GM12878 (cell line): ENCODE data around the gene TGFB1I1. TPM values are rescaled to one million over a fixed set of nuclear protein-coding genes. Genes with fewer than 3 reads are reported as not detected.

Experiments
- ATAC-seq: fragments of 200-7000 bp; cut with Tn5 transposase; 3 replicates; pipeline ENCODE4 v1.9.1; 2020; ENCODE audit warnings: mild to moderate bottlenecking, moderate library complexity
- BruUV-seq: library from RNA; stranded (reverse); fragments of 400-500 nt; replicated peaks from 2 replicates; lab custom pipeline; 2021; lab: Mats Ljungman, UMichigan
- CTCF ChIA-PET: fragments of 300-600 bp; sonication (Branson Sonifier 250); formaldehyde crosslinking; extraction: SDS; loops from one replicate; lab custom pipeline; 2021; ENCODE audit warnings: inconsistent platforms; lab: Yijun Ruan, JAX
- POLR2A ChIA-PET: fragments of 350-600 bp; formaldehyde crosslinking; extraction: SDS; loops from one replicate; lab custom pipeline; 2021; ENCODE audit warnings: inconsistent platforms; lab: Charles Lee
- RAD21 ChIA-PET: fragments of 300-600 bp; sonication (Branson Sonifier 250); formaldehyde crosslinking; loops from one replicate; lab custom pipeline; 2023; ENCODE audit warnings: antibody characterized with exemption; ENCODE audit not compliant: unreplicated experiment; lab: Charles Lee
- SMC1A ChIA-PET: fragments of 300-600 bp; sonication (Branson Sonifier 250); formaldehyde crosslinking; loops from one replicate; lab custom pipeline; 2023; ENCODE audit not compliant: unreplicated experiment, uncharacterized antibody; lab: Charles Lee
- DNase-seq: peaks from one replicate; pipeline ENCODE4 v3.0.0-alpha.2; 2011; ENCODE audit warnings: low read depth, low spot score
- FAIRE-seq: peaks from 3 replicates; lab custom pipeline; 2011; peaks lifted over from hg19 to GRCh38; lab: Jason Lieb, UNC
- H2AFZ ChIP-seq: 2 replicates; pipeline ENCODE4 v1.6.0; 2011; ENCODE audit warnings: low read depth, low read length, control low read depth; ENCODE audit not compliant: control insufficient read depth
- H3K27ac ChIP-seq: 2 replicates; pipeline ENCODE4 v1.5.1; 2011; ENCODE audit warnings: control low read depth; ENCODE audit not compliant: control insufficient read depth, insufficient read depth
- H3K27me3 ChIP-seq, 2 experiments: replicated peaks in 1 of 2; 2 replicates each; pipeline versions ENCODE4 v1.6.0 to v1.6.1; 2011; ENCODE audit warnings: low read length in 1 of 2; ENCODE audit not compliant: control insufficient read depth in 2 of 2, insufficient read depth in 2 of 2
- H3K36me3 ChIP-seq, 2 experiments: 2 replicates each; pipeline ENCODE4 v1.5.1; 2011; ENCODE audit warnings: low read length in 1 of 2; ENCODE audit not compliant: control insufficient read depth in 2 of 2, insufficient read depth in 2 of 2
- H3K4me1 ChIP-seq: 2 replicates; pipeline ENCODE4 v1.6.1; 2011; ENCODE audit warnings: mild to moderate bottlenecking, low read length, moderate library complexity, mixed read lengths; ENCODE audit not compliant: control insufficient read depth, insufficient read depth
- H3K4me2 ChIP-seq: 2 replicates; pipeline ENCODE4 v1.6.0; 2011; ENCODE audit warnings: control low read depth; ENCODE audit not compliant: control insufficient read depth, insufficient read depth
- H3K4me3 ChIP-seq: fragments of 200-600 bp; sonication (generic); 2 replicates; pipeline ENCODE4 v1.5.1; 2016
- H3K79me2 ChIP-seq: 2 replicates; pipeline ENCODE4 v1.6.0; 2011; ENCODE audit warnings: low read length; ENCODE audit not compliant: control insufficient read depth, insufficient read depth
- H3K9ac ChIP-seq: 2 replicates; pipeline ENCODE4 v1.8.0; 2011; ENCODE audit warnings: low read length, control low read depth, mixed read lengths; ENCODE audit not compliant: control insufficient read depth, insufficient read depth
- H3K9me3 ChIP-seq: replicated peaks from 3 replicates; pipeline ENCODE4 v1.5.1; 2011; ENCODE audit warnings: mild to moderate bottlenecking, low read length; ENCODE audit not compliant: control insufficient read depth, insufficient read depth
- H4K20me1 ChIP-seq: 2 replicates; pipeline ENCODE4 v1.6.0; 2011; ENCODE audit not compliant: control insufficient read depth, insufficient read depth
- GABPA ChIP-seq: IDR thresholded peaks from 2 replicates; pipeline ENCODE4 v1.6.1; 2014; ENCODE audit warnings: antibody characterized with exemption, low read depth, mild to moderate bottlenecking, inconsistent platforms
- IRF3 ChIP-seq: fragments of 450-650 bp; IDR thresholded peaks from 2 replicates; pipeline ENCODE4 v1.6.1; 2014; ENCODE audit warnings: mild to moderate bottlenecking
- NR2C2 ChIP-seq: IDR thresholded peaks from 2 replicates; pipeline ENCODE4 v1.6.1; 2011; ENCODE audit warnings: borderline replicate concordance, low read depth; ENCODE audit not compliant: control insufficient read depth, insufficient read length
- RAD21 ChIP-seq: IDR thresholded peaks from 2 replicates; pipeline ENCODE4 v1.6.1; 2011; ENCODE audit warnings: mild to moderate bottlenecking, low read depth, low read length, moderate library complexity; ENCODE audit not compliant: insufficient read depth
- SKIL ChIP-seq: fragments of 450-650 bp; IDR thresholded peaks from 2 replicates; pipeline ENCODE4 v1.6.1; 2017; ENCODE audit warnings: mild to moderate bottlenecking, low read depth, inconsistent platforms; ENCODE audit not compliant: poor library complexity, severe bottlenecking
- SRF ChIP-seq, 2 experiments: IDR thresholded peaks; 2 replicates each; pipeline ENCODE4 v1.6.1; 2011; ENCODE audit warnings: low read depth in 2 of 2, low read length in 2 of 2, mild to moderate bottlenecking in 1 of 2, moderate library complexity in 1 of 2
- WGBS: methylation state at CpG from one replicate; pipeline ENCODE4 v1.1.6; 2016; ENCODE audit warnings: low lambda C conversion rate; ENCODE audit not compliant: insufficient replicate concordance, insufficient coverage; ENCODE audit errors: missing lambda C conversion rate; 5-methylcytosine and 5-hydroxymethylcytosine counted together
- in situ Hi-C: fragments of 300-500 bp; cut with MboI; formaldehyde crosslinking; loops from 9 replicates; pipeline ENCODE4 v1.14.3; 2018; ENCODE audit warnings: mixed read lengths
- intact Hi-C: fragments of 100-400 bp; cut with micrococcal nuclease; formaldehyde crosslinking; loops from one replicate; pipeline ENCODE4 v1.14.2; 2022; ENCODE audit not compliant: unreplicated experiment
- polyA plus RNA-seq, 11 experiments: library from polyadenylated mRNA; depleted of rRNA in 4 of 11; unstranded in 6 of 11; stranded (reverse) in 5 of 11; fragments of >200 nt; fragmentation: Nextera tagmentation in 4 of 11; fragmentation: Illumina TruSeq in 1 of 11; extraction: Ambion mirVana in 4 of 11; extraction: Trizol in 1 of 11; gene quantifications; 1 replicate in 1 of 11; 2 replicates in 10 of 11; pipeline versions ENCODE4 v1.2.1 to v1.2.3, GENCODE V29; 2011 to 2016; ENCODE audit warnings: inconsistent platforms in 2 of 11, missing spikeins in 2 of 11, low read depth in 1 of 11
- total RNA-seq, 4 experiments: library from RNA; depleted of rRNA in 3 of 4; stranded (reverse); fragments of >200 nt in 3 of 4; fragmentation: Illumina TruSeq in 1 of 4; extraction: Trizol in 1 of 4; gene quantifications; 2 replicates each; pipeline versions ENCODE4 v1.2.1 to v1.2.3, GENCODE V29; 2013 to 2021

The TGFB1I1 gene
- total and polyA plus RNA-seq, 10 of the 15 experiments (the other 5 are each of a cell fraction or from before 2014, with no cell fraction given) = 0.13 to 2.3 (median 0.41) TPM; not detected in 2

GRCh38 chr16:31465788-31466370, 6.1 kb upstream of the TGFB1I1 start:
- 92% methylated on average over 19 of the region's 20 CpGs for WGBS
- DNase-seq (no peak), FAIRE-seq (no peak), ATAC-seq (no peak)
- Histone ChIP-seq H2AFZ (no peak overlapping the region), H3K36me3 (peaks cover 0 to 20% of the 10 kb centered on the region in 2 experiments; a peak in 3 of 4 replicates), H4K20me1 (no peaks in the 10 kb centered on the region), H3K4me3 (no peak overlapping the region), H3K27me3 (no peaks in the 10 kb centered on the region), H3K4me1 (0 out of 2 replicates have a peak, but pooled peaks cover 4% of the 10 kb centered on the region), H3K79me2 (0 out of 2 replicates have a peak, but pooled peaks cover 3% of the 10 kb centered on the region), H3K27ac (no peak overlapping the region), H3K4me2 (no peak overlapping the region), H3K9ac (no peak overlapping the region), H3K9me3 (no peaks in the 10 kb centered on the region)
- in situ Hi-C loops = no loop called here
- BruUV-seq = no TSS peak
- intact Hi-C loops = no loop called here
- POLR2A ChIA-PET = no interaction called here
- CTCF ChIA-PET = no interaction called here
- SMC1A ChIA-PET = no interaction called here
- RAD21 ChIA-PET = no interaction called here
- no peak for TF ChIP-seq SKIL

GRCh38 chr16:31466381-31466841, 5.5 kb upstream of the TGFB1I1 start:
- Histone ChIP-seq H3K27ac (no peak overlapping the region), H3K4me3 (no peak overlapping the region), H4K20me1 (no peaks in the 10 kb centered on the region), H3K4me2 (no peak overlapping the region), H3K27me3 (no peaks in the 10 kb centered on the region), H2AFZ (no peak overlapping the region), H3K9ac (no peak overlapping the region), H3K9me3 (no peaks in the 10 kb centered on the region), H3K4me1 (0 out of 2 replicates have a peak, but pooled peaks cover 4% of the 10 kb centered on the region), H3K79me2 (no peaks in the 10 kb centered on the region), H3K36me3 (peaks cover 0 to 20% of the 10 kb centered on the region in 2 experiments; a peak in 3 of 4 replicates)
- CTCF ChIA-PET = no interaction called here
- in situ Hi-C loops (no loop called here), intact Hi-C loops (no loop called here)
- BruUV-seq = no TSS peak
- 75% methylated on average over 15 of the region's 18 CpGs for WGBS
- RAD21 ChIA-PET = interaction anchor here (0.6 kb wide), 1 partner anchor 366 kb away, joined by 3 read pairs; no protein-coding TSS in a partner anchor
- FAIRE-seq (no peak), ATAC-seq (no peak), DNase-seq (no peak)
- SMC1A ChIA-PET = no interaction called here
- POLR2A ChIA-PET = no interaction called here
- TF ChIP-seq SRF (IDR thresholded peaks at IDR 0.05; ENCODE audit: low read depth in 2 of 2, low read length in 2 of 2) = no peak
- no peak for TF ChIP-seq SKIL
- no peak for TF ChIP-seq IRF3
- TF ChIP-seq RAD21 = no peak
- no peak for TF ChIP-seq GABPA
- TF ChIP-seq NR2C2 = no peak
- TF ChIP-seq, all 136 proteins: peak for 0
